LNCAP (cell line): Measurements from ENCODE around the gene MYO16.

ENCODE experiments used
- CTCF ChIP-seq: fragments of 450-650 bp; IDR thresholded peaks from 2 replicates; pipeline ENCODE4 v1.5.1; 2017; ENCODE audit warnings: mild to moderate bottlenecking

Gene MYO16

GRCh38 chr13:108785844-108786243 is 156.4 kb downstream of the MYO16 start:
- no peak for TF ChIP-seq CTCF

- TF ChIP-seq CTCF: no peak
These were observed 157.2 kb downstream of the MYO16 start for GRCh38 chr13:108786456-108787200.

- no peak for TF ChIP-seq CTCF
These were observed 158.4 kb downstream of the MYO16 start for GRCh38 chr13:108787700-108788414.

- TF ChIP-seq CTCF: no peak
These were observed 160.1 kb downstream of the MYO16 start for GRCh38 chr13:108789476-108789875.

- no peak for TF ChIP-seq CTCF
These were observed 166.4 kb downstream of the MYO16 start for GRCh38 chr13:108795841-108796240.

GRCh38 chr13:108797354-108797753 is 167.9 kb downstream of the MYO16 start:
- TF ChIP-seq CTCF: no peak

- TF ChIP-seq CTCF: no peak
These were observed 178.4 kb downstream of the MYO16 start for GRCh38 chr13:108807841-108808240.
